Measurements from ENCODE around the gene TAAR2.
"Not testable (repeated sequence)": the region's sequence is repeated elsewhere in the genome, so short reads cannot be mapped to it uniquely, and the experiment has no call there.

TAAR2 gene, protein sequence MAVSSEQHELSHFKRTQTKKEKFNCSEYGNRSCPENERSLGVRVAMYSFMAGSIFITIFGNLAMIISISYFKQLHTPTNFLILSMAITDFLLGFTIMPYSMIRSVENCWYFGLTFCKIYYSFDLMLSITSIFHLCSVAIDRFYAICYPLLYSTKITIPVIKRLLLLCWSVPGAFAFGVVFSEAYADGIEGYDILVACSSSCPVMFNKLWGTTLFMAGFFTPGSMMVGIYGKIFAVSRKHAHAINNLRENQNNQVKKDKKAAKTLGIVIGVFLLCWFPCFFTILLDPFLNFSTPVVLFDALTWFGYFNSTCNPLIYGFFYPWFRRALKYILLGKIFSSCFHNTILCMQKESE

DNA sequence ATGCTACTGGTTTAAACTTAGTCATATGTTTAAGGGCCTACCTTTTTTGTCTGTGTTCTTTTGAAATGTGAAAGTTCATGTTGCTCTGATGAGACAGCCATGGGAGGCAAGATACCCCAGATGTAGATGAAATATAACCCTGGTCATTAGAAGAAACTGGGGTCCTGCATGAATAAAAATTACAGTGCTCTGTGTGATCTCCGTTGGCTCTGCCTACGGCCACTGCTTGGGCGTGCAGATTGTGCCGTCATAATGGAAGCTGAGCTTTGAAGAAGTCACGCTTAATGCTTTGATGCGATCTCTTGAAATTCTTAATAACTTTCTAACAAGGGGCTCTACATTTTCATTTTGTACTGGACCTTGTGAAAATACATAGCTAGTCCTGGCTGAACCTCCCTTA lies at the start of gene TAAR2:
TAAR2 (minus strand) TSS at position 101 of the 400 bp plus-strand sequence; CDS start at position 101, 0 bp downstream.
- no peak for DNase-seq

DNA sequence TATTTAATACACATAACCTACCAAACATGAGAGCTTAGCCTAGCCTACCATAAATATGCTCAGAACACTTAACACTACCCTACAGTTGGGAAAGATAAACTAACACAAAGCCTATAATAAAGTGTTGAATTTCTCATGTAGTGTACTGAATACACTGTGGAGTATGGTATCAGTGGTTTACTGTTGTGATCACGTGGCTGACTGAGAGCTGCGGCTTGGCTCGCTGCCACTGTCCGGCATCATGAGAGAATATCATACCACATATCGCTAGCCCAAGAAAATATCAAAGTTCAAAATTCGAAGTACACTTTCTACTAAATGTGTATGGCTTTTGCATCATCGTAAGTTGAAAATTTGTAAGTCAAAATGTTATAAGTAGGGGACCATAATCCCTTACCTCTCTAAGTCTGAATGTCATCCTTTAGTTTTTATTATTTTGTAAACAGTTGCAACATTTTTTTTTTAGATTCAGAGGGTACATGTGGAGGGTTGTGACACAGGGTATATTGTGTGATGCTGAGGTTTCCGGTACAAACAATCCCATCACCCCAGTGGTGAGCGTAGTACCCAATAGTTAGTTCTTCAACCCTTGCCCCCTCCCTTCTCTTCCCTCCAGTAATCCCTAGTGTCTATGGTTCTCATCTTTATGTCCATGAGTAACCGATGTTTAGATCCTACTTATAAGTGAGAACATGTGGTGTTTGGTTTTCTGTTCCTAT lies 49.5 kb upstream of the TAAR2 start:
- peak; percentile 6 for DNase-seq

DNA sequence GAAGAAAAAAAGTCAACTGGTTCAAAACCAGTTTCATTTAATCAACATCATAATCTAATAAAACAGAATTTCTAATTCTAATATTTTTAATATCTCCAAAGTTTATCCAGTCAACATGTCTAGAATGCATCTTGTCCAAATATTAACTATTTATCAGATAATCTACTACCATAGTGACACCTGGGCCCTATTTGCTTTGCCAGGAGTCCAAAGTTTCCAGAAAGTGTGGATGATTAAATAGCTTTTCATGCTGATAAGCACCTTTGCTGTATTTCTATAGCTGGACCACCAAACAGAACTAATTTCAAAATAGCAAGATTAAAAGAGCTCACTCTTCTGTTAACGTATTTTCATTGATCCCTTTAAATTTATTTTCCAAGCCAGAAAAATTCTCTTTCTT lies 47.2 kb upstream of the TAAR2 start:
- no peak for DNase-seq

DNA sequence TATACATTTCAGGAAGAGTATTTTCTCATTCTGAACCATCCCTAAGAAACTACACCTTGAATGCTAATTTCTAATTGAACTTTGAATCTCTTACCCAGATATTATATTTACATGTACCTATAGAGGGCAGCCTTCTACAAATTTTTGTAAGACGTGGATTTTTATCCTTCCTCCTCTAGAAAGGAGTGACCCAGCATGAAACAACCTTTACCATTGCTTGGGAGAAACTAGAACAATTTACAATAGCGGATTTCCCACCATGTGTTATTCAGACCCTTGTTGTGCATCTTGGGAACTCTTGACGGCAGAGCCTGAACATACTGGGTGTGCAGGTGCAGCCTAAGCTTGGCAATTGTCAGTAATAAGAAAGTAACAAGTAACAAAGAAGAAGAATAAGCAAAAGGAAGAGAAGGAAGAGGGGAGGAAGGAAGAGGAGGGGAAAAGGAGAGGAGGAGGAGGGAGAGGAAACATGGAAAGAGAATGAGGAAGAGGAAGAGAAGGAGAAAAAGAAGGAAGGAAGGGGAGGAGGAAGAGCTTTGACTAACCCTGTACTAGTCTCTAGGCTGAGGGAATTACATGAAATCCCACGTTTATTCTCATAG lies 45.7 kb upstream of the TAAR2 start:
- peak; percentile 2 for DNase-seq

DNA sequence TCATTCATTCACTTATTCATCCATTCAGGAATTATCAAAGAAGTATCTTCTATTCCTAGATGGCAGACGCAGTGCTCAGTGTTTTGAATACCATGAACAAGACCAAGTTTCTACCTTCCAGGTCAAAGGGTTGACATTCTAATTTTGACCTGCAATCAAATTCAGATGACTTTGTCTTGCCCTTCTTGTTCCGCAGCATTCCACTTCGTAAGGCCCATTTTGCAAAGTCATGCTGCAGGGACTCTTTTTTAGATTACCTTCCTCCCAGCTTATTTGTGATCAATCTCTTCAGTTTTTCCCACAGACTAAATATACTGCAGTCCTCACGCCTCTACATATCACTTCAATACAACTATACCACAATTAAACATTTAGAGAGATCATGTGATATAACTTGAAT lies 42.0 kb upstream of the TAAR2 start:
- no peak for DNase-seq

DNA sequence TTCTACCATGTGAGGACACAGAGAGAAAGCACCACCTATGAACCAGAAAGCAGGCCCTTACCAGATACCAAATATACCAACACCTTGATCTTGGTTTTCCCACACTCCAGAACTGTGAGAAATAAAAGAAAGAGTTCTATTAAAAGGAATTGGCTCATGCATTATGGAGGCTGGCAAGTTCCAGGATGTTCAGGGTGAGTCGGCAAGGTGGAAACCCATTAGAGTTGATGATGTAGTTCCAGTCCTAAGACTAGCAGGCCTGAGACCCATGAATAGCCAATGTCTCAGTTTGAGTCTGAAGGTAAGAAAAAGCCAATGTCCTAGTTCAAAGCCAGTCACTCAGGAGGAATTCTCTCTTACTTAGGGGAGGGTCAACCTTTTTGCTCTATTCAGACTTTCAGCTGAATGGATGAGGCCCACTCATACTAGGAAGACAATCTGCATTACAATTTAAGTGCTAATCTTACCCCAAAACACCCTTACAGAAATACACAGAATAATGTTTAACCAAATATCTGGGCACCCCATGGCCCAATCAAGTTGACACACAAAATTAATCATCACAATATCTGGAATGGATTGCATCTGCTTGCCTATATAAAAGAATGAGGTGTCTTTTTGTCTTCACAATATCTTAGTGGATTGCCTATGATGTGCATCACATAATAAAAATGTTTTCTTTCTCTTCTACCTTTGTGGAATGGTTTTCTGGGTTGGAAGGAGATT lies 40.4 kb upstream of the TAAR2 start:
- no peak for DNase-seq

DNA sequence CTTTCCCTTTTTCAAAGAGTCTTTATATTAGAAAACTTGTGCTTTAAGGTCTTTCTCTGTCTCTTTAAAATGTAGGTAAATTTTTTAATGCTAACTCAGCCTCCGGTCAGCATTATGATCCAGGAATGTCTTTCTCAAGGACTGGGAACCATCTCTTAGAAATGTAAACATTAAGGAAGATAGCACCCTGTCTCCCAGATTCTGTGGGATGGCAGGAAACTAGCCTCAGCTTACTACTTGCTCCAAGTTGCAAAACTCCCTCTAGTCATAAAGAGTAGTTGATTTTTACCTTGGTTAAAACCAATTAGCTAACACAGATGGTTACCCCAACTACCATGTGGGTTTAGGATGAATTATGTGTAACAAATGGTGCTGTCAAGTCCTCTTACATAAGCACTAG lies 39.6 kb upstream of the TAAR2 start:
- no peak for DNase-seq

DNA sequence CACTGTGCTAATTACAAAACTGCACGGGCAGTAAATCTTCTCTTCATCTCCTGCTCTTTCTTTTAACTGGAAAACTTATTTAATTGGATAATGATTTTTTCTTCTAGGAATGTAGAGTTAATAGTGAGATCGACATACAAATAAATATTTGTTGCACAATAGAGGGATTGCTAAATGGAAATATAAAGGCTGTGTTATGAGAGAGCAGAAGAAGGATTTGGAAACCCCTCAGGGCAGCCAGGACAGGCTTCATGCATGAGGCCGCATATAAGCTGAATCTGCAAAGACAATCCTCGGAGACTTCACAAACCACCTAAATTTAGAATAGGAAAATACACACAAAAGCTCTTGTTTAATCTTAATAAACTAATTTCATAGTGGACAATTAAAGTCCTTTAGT lies 37.8 kb upstream of the TAAR2 start:
- DNase-seq: no peak

DNA sequence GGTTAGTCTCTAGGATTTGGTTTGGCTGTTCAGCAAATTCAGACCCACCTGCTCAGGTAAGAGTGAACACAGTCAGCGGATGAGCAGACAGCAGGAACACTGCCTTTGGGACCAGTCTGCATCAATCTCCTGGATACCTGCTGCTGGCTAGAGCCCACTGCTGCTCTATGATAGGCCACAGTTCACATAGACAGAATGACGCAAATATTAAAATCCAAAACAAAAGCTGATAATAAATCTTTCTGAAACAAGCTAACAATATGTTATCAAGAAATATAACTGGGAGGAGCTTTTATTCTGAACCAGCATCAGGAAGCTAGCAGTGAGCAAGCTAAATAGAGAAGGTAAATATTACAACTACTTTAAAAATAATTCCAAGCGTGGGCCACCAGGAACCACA lies 35.0 kb upstream of the TAAR2 start, which contains the start of gene TAAR1:
TAAR1 (minus strand) TSS at position 101 of the 400 bp plus-strand sequence. CDS start 13,179 bp downstream, outside the sequence.
- no peak for DNase-seq

DNA sequence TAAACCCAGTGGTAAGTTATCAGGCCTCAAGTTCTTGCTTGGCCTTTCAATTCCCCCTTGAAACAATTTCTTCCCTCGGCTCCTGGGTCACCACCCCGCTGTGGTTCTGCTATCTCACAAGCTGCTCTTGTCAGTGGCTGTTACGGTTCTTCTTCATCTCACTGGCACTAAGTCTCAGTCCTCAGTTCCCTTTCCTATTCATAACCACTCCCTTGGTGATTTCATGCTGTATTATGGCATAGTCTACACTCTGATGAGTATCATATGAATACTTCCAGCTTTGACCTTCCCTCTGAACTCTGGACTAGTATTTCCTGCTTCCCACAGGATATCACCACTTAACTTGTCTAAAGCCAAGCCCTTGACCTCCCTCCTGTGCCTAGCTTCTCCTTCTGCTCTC lies 27.0 kb upstream of the TAAR2 start:
- no peak for DNase-seq

DNA sequence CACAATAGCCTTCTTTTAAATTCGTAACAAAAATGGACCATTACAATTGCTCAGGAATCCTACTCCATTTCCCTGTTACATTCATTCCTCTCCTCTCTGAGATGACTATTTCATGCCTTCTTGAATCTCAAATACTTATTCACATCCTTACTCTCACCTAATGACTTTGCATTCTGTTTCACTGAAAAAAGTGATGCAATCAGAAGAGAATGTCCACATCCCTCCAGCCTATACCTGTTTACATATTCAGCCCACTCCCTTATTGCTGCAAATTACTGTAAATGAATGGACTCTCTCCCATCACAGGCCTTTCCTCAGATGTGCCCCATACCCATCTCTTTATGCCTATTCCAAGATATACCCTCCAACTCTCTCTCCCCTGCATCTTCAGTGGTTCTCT lies 26.4 kb upstream of the TAAR2 start:
- no peak for DNase-seq

DNA sequence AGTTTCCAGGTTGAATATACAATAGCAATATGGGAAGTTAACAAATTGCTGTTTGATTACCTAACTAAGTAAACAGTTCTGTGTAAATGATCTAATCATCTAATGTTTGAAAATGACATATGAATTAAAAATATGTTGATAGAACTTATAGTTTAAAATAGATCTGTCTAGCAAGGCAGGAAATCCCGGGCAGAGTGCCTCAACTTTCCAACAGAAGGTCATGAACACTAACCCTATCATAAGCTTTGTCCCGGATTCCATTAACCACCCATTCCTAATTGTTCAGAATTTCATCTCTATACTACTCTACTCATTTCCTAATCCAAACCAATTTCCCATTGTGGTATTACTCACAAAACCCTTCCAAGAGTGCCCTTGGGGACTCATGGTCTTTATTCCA lies 24.8 kb upstream of the TAAR2 start:
- no peak for DNase-seq

DNA sequence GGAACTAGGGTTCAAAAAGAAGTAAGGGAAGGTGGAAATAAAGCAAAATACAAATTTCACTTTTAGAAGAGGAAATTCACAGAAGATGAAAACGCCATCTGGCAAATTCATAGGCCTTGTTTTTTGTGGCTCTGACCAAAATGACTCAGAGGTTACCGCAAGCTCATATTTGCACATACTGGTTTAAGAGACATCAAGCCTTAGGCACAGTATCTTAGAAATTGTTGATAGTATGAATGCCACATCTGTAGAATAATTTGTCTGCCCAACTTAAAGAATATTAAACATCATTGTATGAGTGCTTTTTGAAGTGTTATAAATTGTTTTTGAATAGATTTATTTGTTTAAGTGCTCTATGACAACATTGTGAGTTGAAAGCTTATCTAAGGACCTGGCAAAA lies 24.3 kb upstream of the TAAR2 start:
- no peak for DNase-seq

DNA sequence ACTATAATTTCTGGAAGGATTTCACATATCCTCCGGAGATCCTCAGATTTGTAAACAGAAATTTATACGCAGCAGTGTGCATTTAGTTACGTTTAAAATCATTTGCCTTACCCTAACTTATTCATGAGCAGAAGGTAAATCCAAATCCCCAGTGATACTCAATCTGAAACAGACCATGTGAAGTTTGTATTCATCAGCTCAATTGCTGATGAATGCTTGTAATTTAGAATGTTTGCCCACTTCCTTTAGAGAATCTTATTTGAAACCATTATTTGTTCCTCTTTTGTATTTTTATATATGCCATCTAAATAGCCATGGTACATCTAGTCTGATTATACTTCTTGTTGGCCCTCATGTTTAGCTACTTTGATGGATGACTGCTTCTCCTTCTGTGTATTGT lies 19.5 kb upstream of the TAAR2 start:
- no peak for DNase-seq

DNA sequence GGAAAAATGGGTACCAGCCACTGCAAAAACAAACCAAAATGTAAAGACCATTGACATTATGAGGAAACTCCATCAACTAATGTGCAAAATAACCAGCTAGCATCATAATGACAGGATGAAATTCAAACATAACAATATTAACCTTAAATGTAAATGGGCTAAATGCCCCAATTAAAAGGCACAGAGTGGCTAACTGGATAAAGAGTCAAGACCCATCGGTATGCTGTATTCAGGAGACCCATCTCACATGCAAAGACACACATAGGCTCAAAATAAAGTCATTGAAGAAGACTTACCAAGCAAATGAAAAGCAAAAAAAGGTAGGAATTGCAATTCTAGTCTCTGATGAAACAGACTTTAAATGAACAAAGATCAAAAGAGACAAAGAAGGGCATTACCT lies 13.1 kb upstream of the TAAR2 start:
- not testable (repeated sequence) for DNase-seq

DNA sequence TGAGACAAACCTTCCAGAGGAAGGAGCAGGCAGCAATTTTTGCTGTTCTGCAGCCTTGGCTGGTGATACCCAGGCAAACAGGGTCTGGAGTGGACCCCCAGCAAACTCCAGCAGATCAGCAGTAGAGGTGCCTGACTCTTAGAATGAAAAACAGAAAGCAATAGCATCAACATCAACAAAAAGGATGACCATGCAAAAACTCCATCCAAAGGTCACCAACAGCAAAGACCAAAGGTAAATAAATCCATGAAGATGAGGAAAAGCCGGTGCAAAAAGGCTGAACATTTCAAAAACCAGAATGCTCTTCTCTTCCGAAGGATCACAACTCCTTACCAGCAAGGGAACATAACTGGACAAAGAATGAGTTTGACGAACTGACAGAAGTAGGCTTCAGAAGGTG lies 11.8 kb upstream of the TAAR2 start:
- not testable (repeated sequence) for DNase-seq

DNA sequence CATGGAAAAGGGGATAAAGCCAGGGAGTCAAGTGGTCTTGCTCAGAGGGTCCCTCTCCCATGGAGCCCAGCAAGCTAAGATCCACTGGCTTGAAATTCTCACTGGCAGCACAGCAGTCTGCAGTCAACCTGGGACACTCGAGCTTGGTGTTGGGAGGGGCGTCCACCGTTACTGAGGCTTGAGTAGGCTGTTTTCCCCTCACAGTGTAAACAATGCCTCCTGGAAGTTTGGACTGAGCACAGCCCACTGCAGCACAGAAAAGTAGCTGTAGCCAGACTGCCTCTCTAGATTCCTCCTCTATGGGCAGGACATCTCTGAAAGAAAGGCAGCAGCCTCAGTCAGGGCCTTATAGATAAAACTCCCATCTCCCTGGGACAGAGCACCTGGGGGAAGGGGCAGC lies 11.2 kb upstream of the TAAR2 start:
- DNase-seq: not testable (repeated sequence)

DNA sequence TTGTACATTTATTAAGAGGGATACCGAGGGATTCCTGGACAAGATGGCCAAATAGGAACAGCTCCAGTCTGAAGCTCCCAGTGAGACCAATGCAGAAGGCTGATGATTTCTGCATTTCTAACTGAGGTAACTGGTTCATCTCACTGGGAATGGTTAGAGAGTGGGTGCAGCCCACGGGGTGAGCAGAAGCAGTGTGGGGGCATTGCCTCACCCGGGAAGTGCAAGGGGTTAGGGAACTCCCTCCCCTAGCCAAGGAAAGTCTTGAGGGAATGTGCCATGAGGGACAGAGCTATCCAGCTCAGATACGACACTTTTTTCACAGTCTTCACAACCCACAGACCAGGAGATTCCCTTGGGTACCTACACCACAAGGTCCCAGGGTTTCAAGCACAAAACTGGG lies 10.7 kb upstream of the TAAR2 start:
- no peak for DNase-seq

DNA sequence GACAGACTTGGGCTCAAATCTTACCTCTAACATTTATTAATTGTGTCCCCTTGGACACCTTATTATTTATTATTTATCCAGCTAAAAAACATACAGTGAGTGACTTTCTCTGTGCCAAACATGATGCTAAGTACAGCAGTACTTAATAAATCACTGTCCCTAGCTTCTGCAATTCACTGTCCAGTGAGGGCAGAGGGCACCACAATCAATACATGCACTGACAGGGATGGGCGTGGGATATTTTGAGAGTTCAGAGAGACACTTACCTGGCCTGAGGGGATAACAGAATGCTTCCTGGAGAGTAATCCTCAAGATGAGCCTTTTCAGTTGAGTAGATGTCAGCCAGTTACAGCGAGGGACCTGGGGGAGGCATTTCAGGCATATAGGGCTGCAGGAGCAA lies 9.3 kb upstream of the TAAR2 start:
- no peak for DNase-seq

DNA sequence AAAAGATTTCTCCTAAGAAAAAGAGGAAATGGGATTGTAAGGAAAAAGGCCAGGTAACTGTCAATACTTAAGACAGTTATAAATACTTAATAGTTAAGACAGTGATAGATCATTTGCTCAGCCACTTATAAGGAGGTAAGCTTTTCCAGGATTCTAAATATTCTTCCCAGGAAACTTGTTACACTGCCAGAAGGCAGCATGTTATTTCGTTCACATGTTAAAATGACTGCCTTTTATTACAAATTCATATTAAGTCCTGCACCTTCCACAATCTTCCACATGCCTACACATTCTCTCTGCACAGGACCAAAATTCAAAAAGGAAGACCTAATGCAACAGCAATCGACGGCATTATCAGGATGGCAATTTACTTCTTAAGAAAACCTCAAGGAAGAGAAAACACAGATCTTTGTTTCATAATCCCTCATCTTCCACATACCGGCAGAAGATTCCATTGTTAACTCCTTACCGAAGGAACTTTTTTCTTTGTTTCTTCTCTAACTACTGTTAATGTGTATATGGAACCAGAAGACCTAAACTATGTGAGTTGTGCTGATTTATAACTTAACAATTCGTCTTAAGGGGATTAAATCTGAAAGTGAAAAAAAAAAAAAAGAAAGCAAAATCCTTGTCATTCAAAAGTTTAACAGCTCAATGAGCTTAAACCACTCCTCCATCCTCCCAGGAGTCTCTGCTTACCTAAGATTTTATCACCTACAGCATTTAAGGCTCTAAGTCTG lies 799 bp downstream of the TAAR2 start:
- no peak for DNase-seq

DNA sequence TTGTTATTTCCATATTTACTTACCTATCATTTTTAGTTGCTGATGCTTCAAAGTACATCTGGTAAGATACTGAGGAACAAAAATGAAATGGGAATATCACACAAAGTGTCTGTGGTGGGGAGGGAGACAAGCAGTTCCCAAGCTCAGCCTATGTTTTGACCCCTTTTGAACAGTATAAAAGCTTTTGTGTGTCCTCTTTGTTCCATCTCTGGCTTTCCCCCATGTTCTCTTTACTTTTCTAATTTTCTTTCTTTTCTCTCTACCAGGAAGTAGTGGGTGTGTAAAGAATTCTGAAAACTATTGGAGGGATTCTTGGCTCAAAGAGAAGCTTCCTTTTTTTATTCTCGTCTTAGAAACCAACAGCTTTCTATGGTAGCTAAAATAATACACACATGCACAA lies 7.4 kb downstream of the TAAR2 start:
- DNase-seq: no peak

DNA sequence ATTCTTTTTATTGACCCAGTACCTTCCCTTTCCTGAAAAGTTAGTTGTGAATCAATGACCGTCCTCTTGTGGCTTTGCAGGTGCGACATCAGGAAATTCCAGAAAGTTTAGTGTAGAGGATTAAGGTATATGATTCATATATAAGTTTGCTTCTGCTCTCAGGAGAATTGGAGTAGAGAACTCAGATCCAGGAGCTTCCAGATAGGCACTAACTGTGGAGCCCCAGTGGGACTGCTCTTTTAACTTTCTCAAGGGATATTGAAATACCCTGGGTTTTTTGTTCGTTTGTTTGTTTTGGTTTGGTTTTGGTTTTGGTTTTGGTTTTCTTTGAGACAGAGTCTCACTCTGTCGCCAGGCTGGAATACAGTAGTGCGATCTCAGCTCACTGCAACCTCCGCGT lies 9.5 kb downstream of the TAAR2 start:
- no peak for DNase-seq

All from NCI-H2029 treated with DMSO at 0.1 percent for 48 hours (cell line).